DOHH2 (cell line): Measurements from ENCODE around the gene GRK4.
"Not testable (repeated sequence)": the region's sequence is repeated elsewhere in the genome, so short reads cannot be mapped to it uniquely, and the experiment has no call there.

Source experiments
- H3F3A ChIP-seq: fragments of 200-600 bp; sonication (generic), shearing (Covaris generic); 2 replicates; pipeline ENCODE4 v1.6.0; 2016; ENCODE audit warnings: antibody characterized with exemption, mild to moderate bottlenecking; ENCODE audit not compliant: control insufficient read depth, insufficient read depth
- H3K27ac ChIP-seq: fragments of 200-600 bp; sonication (generic); 2 replicates; pipeline ENCODE4 v1.5.1; 2014; ENCODE audit warnings: low read depth, mild to moderate bottlenecking, low read length, moderate library complexity
- H3K27me3 ChIP-seq: fragments of 200-600 bp; sonication (generic); 2 replicates; pipeline ENCODE4 v1.6.1; 2014; ENCODE audit warnings: mild to moderate bottlenecking, low read length, mixed read lengths; ENCODE audit not compliant: control insufficient read depth
- H3K36me3 ChIP-seq: fragments of 200-600 bp; sonication (generic); 2 replicates; pipeline ENCODE4 v1.6.1; 2014; ENCODE audit warnings: mild to moderate bottlenecking, low read length, moderate library complexity, mixed read lengths; ENCODE audit not compliant: control insufficient read depth
- H3K4me1 ChIP-seq: fragments of 200-600 bp; sonication (generic); 2 replicates; pipeline ENCODE4 v1.6.1; 2014; ENCODE audit warnings: mild to moderate bottlenecking, low read length, mixed read lengths; ENCODE audit not compliant: control insufficient read depth
- H3K4me2 ChIP-seq: fragments of 200-600 bp; sonication (generic); 2 replicates; pipeline ENCODE4 v1.6.0; 2014; ENCODE audit warnings: mild to moderate bottlenecking, low read length, moderate library complexity
- H3K4me3 ChIP-seq: fragments of 200-600 bp; sonication (generic); 2 replicates; pipeline ENCODE4 v1.5.1; 2014; ENCODE audit warnings: mild to moderate bottlenecking, low read length, mixed read lengths
- H3K79me2 ChIP-seq: fragments of 200-600 bp; sonication (generic); 2 replicates; pipeline ENCODE4 v1.6.1; 2014; ENCODE audit warnings: mild to moderate bottlenecking, low read length, mixed read lengths; ENCODE audit not compliant: control insufficient read depth
- H3K9me2 ChIP-seq: fragments of 200-600 bp; sonication (generic); replicated peaks from 2 replicates; pipeline ENCODE4 v1.6.1; 2014; ENCODE audit warnings: mild to moderate bottlenecking, low read length, mixed read lengths; ENCODE audit not compliant: control insufficient read depth
- H3K9me3 ChIP-seq: fragments of 200-600 bp; sonication (generic); 2 replicates; pipeline ENCODE4 v1.6.1; 2014; ENCODE audit warnings: antibody characterized with exemption, low read length, mixed read lengths; ENCODE audit not compliant: control insufficient read depth, insufficient read depth
- H4K20me1 ChIP-seq: fragments of 200-600 bp; sonication (generic); 2 replicates; pipeline ENCODE4 v1.6.0; 2014; ENCODE audit warnings: low read depth, mild to moderate bottlenecking, antibody characterized with exemption, low read length, moderate library complexity; ENCODE audit not compliant: control insufficient read depth, insufficient read depth
- CTCF ChIP-seq: fragments of 200-600 bp; sonication (generic); IDR thresholded peaks from one replicate; pipeline ENCODE4 v1.5.1; 2014; ENCODE audit warnings: antibody characterized with exemption, mild to moderate bottlenecking, low read depth, low read length; ENCODE audit not compliant: poor library complexity, severe bottlenecking
- EZH2phosphoT487 ChIP-seq: fragments of 200-600 bp; sonication (generic); IDR thresholded peaks from 2 replicates; pipeline ENCODE4 v1.6.1; 2017; ENCODE audit warnings: borderline replicate concordance, mild to moderate bottlenecking, antibody characterized with exemption, low read length, moderate library complexity, mixed read lengths

Gene GRK4

DNA sequence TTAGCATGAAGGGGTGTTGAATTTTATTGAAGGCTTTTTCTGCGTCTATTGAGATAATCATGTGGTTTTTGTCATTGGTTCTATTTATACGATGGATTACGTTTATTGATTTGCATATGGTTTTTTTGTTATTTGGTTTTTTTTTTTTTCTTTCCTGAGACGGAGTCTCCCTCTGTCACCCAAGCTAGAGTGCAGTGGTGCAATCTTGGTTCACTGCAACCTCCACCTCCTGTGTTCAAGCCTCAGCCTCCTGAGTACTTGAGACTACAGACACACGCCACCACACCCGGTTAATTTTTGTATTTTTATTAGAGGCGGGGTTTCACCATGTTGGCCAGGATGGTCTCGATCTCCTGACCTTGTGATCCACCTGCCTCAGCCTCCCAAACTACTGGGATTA is 44.7 kb upstream of the GRK4 start:
- H3K36me3 ChIP-seq, H3K4me3 ChIP-seq, H3K9me2 ChIP-seq, H4K20me1 ChIP-seq, H3K9me3 ChIP-seq, H3F3A ChIP-seq, H3K27me3 ChIP-seq, H3K79me2 ChIP-seq: not testable (repeated sequence)
- H3K4me1 ChIP-seq = peaks cover 21% of the 10 kb centered on the region
- peak overlapping the region; percentile 9; the same call in 1 of the 2 replicates for H3K27ac ChIP-seq
- peak overlapping the region; percentile 24; the same call in 1 of the 2 replicates for H3K4me2 ChIP-seq

DNA sequence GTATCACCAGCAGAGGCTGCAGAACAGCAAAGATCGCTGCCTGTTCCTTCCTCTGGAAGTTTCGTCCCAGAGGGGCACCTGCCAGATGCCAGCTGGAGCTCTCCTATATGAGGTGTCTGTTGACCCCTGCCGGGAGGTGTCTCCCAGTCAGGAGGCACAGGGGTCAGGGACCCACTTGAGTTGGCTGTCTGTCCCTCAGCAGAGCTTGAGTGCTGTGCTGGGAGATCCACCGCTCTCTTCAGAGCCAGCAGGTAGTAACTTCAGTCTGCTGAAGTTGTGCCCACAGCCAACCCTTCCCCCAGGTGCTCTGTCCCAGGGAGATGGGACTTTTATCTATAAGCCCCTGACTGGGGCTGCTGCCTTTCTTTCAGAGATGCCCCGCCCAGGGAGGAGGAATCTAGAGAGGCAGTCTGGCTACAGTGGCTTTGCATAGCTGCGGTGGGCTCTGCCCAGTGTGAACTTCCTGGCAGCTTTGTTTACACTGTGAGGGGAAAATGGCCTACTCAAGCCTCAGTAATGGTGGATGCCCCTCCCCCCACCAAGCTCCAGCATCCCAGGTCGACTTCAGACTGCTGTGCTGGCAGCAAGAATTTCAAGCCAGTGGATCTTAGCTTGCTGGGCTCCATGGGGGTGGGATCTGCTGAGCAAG is 40.8 kb upstream of the GRK4 start:
- H4K20me1 ChIP-seq = not testable (repeated sequence)

GRCh38 chr4:2923141-2923551 is 40.2 kb upstream of the GRK4 start:
- Histone ChIP-seq H3K36me3 (no peaks in the 10 kb centered on the region; the same call in 1 of the 2 replicates), H3K9me2 (no peaks in the 10 kb centered on the region), H3K9me3 (no peaks in the 10 kb centered on the region), H3K4me2 (no peak overlapping the region), H3K27me3 (no peaks in the 10 kb centered on the region), H3K4me3 (no peak overlapping the region), H3K27ac (no peak overlapping the region), H3K4me1 (peaks cover 19% of the 10 kb centered on the region), H3K79me2 (no peaks in the 10 kb centered on the region), H4K20me1 (no peaks in the 10 kb centered on the region), H3F3A (0 out of 2 replicates have a peak, but pooled peaks cover 2% of the 10 kb centered on the region)
- TF ChIP-seq CTCF (no peak), EZH2phosphoT487 (no peak)

More for the DNA sequence above, 40.8 kb upstream of the GRK4 start:
- H3K36me3 ChIP-seq, H3K27ac ChIP-seq, H3K9me2 ChIP-seq, H3K4me2 ChIP-seq, H3K79me2 ChIP-seq, H3F3A ChIP-seq, H3K9me3 ChIP-seq, H3K27me3 ChIP-seq, H3K4me3 ChIP-seq: not testable (repeated sequence)
- peaks cover 21% of the 10 kb centered on the region for H3K4me1 ChIP-seq

DNA sequence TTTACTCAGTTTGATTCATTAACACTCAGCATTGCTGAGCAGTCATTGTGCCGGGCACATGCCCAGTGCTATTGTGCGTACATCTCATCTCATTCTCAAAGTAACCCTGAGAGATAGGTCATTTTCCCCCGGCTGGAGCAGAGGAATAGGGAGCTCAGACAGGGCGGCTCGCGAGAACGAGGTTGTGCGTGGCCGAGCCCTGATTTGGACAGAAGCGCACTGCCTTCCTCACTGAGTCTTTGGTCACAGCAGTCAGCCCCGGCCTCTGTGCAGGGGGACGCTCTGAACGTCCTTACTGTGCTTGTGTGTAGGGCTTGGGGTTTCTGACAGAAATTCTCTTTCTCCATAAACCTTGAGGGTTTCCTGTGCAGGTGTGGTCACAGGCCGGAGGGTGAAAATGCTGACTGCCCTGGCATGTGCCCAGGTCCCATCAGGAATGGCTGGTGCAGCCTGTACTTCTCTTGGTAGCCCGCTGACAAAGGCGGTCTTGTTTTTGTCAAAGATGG is 39.6 kb upstream of the GRK4 start:
- TF ChIP-seq CTCF = no peak
- no peak for TF ChIP-seq EZH2phosphoT487

More for the DNA sequence above, 39.6 kb upstream of the GRK4 start:
- Histone ChIP-seq H3K79me2 (no peaks in the 10 kb centered on the region), H3K27ac (no peak overlapping the region), H3F3A (0 out of 2 replicates have a peak, but pooled peaks cover 2% of the 10 kb centered on the region), H3K36me3 (peaks cover 1% of the 10 kb centered on the region; the same call in 1 of the 2 replicates), H3K4me3 (no peak overlapping the region), H4K20me1 (no peaks in the 10 kb centered on the region), H3K4me2 (no peak overlapping the region), H3K9me2 (no peaks in the 10 kb centered on the region), H3K9me3 (no peaks in the 10 kb centered on the region), H3K27me3 (no peaks in the 10 kb centered on the region), H3K4me1 (peaks cover 13% of the 10 kb centered on the region)
